ENCODE results near the gene SFXN5. TPM values are rescaled to one million over a fixed set of nuclear protein-coding genes. Genes with fewer than 3 reads are reported as not detected.
A peak's percentile ranks its signal among the peaks of the same experiment; 100 is the strongest.

The SFXN5 gene
- total and polyA plus RNA-seq, 2 of the 8 experiments (the other 6 are each of a cell fraction or from before 2014, with no cell fraction given) = 29.3 to 33.1 TPM

DNA sequence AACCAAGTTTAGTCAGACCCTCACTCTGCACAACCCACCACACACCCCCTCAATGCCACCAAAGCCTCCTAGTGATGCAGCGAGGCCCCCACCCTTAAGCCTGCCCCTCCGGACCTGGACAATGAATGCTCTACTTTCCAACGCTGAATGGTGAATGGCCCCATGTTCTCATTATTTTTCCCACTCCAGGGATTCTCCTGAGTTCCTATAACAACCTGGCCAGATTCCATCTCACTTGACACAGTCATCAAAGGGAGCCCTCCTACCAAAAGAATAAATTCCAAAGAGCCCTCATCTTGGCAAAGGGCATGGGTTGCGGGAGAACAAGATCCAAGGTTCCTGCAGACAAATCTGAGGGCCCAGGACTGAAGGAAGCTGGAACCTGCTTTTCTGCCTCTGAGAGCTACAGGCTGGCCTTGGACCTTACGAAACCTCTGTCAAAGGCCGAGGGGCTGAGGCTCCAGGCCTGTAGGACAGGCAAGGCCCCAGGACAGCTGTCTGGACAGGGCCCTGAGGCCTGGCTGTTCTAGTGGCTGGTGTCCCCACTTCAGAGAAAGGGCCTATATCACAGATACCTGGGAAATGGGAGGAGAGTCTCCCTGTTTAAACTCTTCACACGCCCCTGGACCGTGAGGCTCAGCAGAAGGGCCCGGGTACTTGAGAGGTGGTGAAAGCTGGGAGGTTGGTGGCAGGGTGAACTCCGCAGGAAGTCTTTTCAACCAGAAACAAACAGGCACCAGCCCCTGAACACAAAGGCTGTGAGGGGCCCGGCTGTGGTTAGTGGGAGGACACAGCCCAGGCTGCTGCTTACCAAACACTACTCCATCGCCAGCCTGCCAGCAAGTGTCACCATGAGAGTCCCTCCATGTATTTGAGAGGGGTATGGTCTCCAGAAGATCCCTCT lies 27.3 kb downstream of the SFXN5 start:
- no peak overlapping the region for H3K4me2 ChIP-seq (ENCODE audit: insufficient read depth in 1 of 2, low read depth in 2 of 2, low read length in 2 of 2)
- no peaks in the 10 kb centered on the region for H3K27me3 ChIP-seq (replicated peaks in 1 of 4; ENCODE audit: control insufficient read depth in 3 of 4, extremely low read depth in 1 of 4, insufficient read depth in 3 of 4, low read length in 3 of 4)
- POLR2A ChIA-PET (ENCODE audit: partially characterized antibody) = no interaction called here
- TF ChIP-seq SP4 (IDR thresholded peaks at IDR 0.05; ENCODE audit: low read length) (no peak), CBX5 (IDR thresholded peaks at IDR 0.05; ENCODE audit: low read depth, low read length) (no peak), GABPA (IDR thresholded peaks at IDR 0.05; ENCODE audit: borderline replicate concordance, insufficient read depth, low read length) (no peak), POU5F1 (IDR thresholded peaks at IDR 0.05; ENCODE audit: low read depth, low read length) (no peak), HDAC6 (IDR thresholded peaks at IDR 0.05; ENCODE audit: low read depth, low read length) (no peak)
- TF ChIP-seq, protein P1, sequence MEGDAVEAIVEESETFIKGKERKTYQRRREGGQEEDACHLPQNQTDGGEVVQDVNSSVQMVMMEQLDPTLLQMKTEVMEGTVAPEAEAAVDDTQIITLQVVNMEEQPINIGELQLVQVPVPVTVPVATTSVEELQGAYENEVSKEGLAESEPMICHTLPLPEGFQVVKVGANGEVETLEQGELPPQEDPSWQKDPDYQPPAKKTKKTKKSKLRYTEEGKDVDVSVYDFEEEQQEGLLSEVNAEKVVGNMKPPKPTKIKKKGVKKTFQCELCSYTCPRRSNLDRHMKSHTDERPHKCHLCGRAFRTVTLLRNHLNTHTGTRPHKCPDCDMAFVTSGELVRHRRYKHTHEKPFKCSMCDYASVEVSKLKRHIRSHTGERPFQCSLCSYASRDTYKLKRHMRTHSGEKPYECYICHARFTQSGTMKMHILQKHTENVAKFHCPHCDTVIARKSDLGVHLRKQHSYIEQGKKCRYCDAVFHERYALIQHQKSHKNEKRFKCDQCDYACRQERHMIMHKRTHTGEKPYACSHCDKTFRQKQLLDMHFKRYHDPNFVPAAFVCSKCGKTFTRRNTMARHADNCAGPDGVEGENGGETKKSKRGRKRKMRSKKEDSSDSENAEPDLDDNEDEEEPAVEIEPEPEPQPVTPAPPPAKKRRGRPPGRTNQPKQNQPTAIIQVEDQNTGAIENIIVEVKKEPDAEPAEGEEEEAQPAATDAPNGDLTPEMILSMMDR (IDR thresholded peaks at IDR 0.05; ENCODE audit: control extremely low read depth in 1 of 3, insufficient read depth in 1 of 3, low read depth in 1 of 3, low read length in 3 of 3) = no peak

More for the DNA sequence above, 27.3 kb downstream of the SFXN5 start:
- Histone ChIP-seq H3K27ac (ENCODE audit: low read depth, low read length) (no peak overlapping the region), H3K56ac (replicated peaks; ENCODE audit: insufficient read length, low read depth, low read length) (no peak overlapping the region), H2AFZ (ENCODE audit: low read length) (no peak overlapping the region), H2BK120ac (replicated peaks; ENCODE audit: low read depth, low read length) (no peak overlapping the region), H4K5ac (ENCODE audit: insufficient read length, low read depth, low read length) (no peak overlapping the region), H3K4me3 (ENCODE audit: extremely low read depth in 1 of 4, insufficient read depth in 2 of 4, low read depth in 3 of 4, low read length in 4 of 4) (no peak overlapping the region), H2BK12ac (ENCODE audit: low read depth, low read length) (no peak overlapping the region), H3K23me2 (ENCODE audit: low read depth, low read length) (no peaks in the 10 kb centered on the region), H3K79me2 (ENCODE audit: control insufficient read depth in 1 of 2, insufficient read depth in 2 of 2, low read length in 2 of 2) (no peaks in the 10 kb centered on the region), H2AK5ac (ENCODE audit: low read depth, low read length) (no peak overlapping the region), H3K23ac (ENCODE audit: insufficient read length) (no peak overlapping the region), H3K4ac (replicated peaks; ENCODE audit: insufficient read length, low read depth, low read length) (no peak overlapping the region), H3K4me1 (replicated peaks in 1 of 4; ENCODE audit: control insufficient read depth in 3 of 4, insufficient read depth in 4 of 4, low read length in 3 of 4) (0 out of 7 replicates have a peak, but pooled peaks cover 0 to 2% (median 0%) of the 10 kb centered on the region in 4 experiments), H4K8ac (ENCODE audit: extremely low read depth, insufficient read depth, low read length) (0 out of 2 replicates have a peak overlapping the region, but pooled peaks have one; percentile 20), H3K14ac (ENCODE audit: insufficient read length) (no peak overlapping the region), H2BK5ac (ENCODE audit: low read depth, low read length) (no peak overlapping the region), H4K20me1 (replicated peaks in 1 of 2; ENCODE audit: control insufficient read depth in 1 of 2, insufficient read depth in 2 of 2, low read length in 2 of 2) (peaks cover 0 to 2% of the 10 kb centered on the region in 2 experiments), H2BK20ac (ENCODE audit: low read length) (no peak overlapping the region), H4K91ac (replicated peaks; ENCODE audit: insufficient read length, low read length) (no peak overlapping the region), H3K9ac (replicated peaks in 1 of 4; ENCODE audit: extremely low read depth in 1 of 4, low read depth in 3 of 4, low read length in 3 of 4) (no peak overlapping the region), H3K79me1 (ENCODE audit: low read depth, low read length) (no peaks in the 10 kb centered on the region; the same call in 1 of the 2 replicates), H3K18ac (ENCODE audit: extremely low read depth, low read length) (no peak overlapping the region), H3K36me3 (ENCODE audit: control insufficient read depth in 2 of 4, insufficient read depth in 4 of 4, low read length in 3 of 4) (peaks cover 0 to 2% (median 0%) of the 10 kb centered on the region in 4 experiments; a peak in 1 of 8 replicates), H3K9me3 (ENCODE audit: insufficient read depth in 2 of 2, low read depth in 1 of 2, low read length in 1 of 2) (no peaks in the 10 kb centered on the region), H2BK15ac (ENCODE audit: low read length) (no peak overlapping the region)
- DNase-seq (ENCODE audit: low read depth in 1 of 2, low spot score in 2 of 2) (no peak), FAIRE-seq (no peak)
- WGBS, 2 experiments (ENCODE audit: extremely low coverage in 1 of 2, insufficient coverage in 1 of 2, insufficient read length in 1 of 2, insufficient replicate concordance in 2 of 2, low coverage in 1 of 2, low lambda C conversion rate in 2 of 2, missing lambda C conversion rate in 1 of 2) = 88% methylated on average over 12 of the region's 12 CpGs; no CpG with 5 or more reads in 1 of the 2 experiments
- CTCF ChIA-PET (ENCODE audit: partially characterized antibody) = interaction anchor here (1.3 to 1.7 kb wide), 2 partner anchors 18 to 52 kb away, joined by 5 to 6 read pairs; no protein-coding TSS in a partner anchor
